ENCODE results near the gene PRRC2A.
"Not testable (repeated sequence)": the region's sequence is repeated elsewhere in the genome, so short reads cannot be mapped to it uniquely, and the experiment has no call there.

Gene PRRC2A

GRCh38 chr6:31586008-31586407 lies 34.5 kb upstream of the PRRC2A start, which contains the start of gene LST1:
TSS of gene LST1 (plus strand) at chr6:31586277. CDS start at chr6:31587300, 1,023 bp downstream.
- DNase-seq: no peak

- no peak for DNase-seq
These were observed 33.8 kb upstream of the PRRC2A start for GRCh38 chr6:31586599-31587281.

- DNase-seq: no peak
These were observed 32.4 kb upstream of the PRRC2A start for GRCh38 chr6:31587791-31588777.

- no peak for DNase-seq
These were observed 31.5 kb upstream of the PRRC2A start for GRCh38 chr6:31588871-31589650.

GRCh38 chr6:31590691-31591090 lies 29.8 kb upstream of the PRRC2A start:
- not testable (repeated sequence) for DNase-seq

GRCh38 chr6:31592396-31592771 lies 28.1 kb upstream of the PRRC2A start:
- DNase-seq: no peak

- peak; percentile 9 for DNase-seq
These were observed 23.5 kb upstream of the PRRC2A start for GRCh38 chr6:31597006-31597405.

- DNase-seq: no peak
These were observed 13.2 kb upstream of the PRRC2A start for GRCh38 chr6:31607317-31607716.

- peak; percentile 22 for DNase-seq
These were observed 10.8 kb upstream of the PRRC2A start for GRCh38 chr6:31609519-31610406.

- no peak for DNase-seq
These were observed 9.5 kb upstream of the PRRC2A start for GRCh38 chr6:31610968-31611367.

- DNase-seq: no peak
These were observed 6.4 kb upstream of the PRRC2A start for GRCh38 chr6:31614075-31614619.

GRCh38 chr6:31614684-31615578 lies 5.6 kb upstream of the PRRC2A start, which contains the start of gene AIF1:
TSS of gene AIF1 (plus strand) at chr6:31615234. CDS start at chr6:31615330, 96 bp downstream.
- DNase-seq: no peak

GRCh38 chr6:31615748-31616147 lies 4.8 kb upstream of the PRRC2A start:
- DNase-seq: no peak

GRCh38 chr6:31617010-31617409 lies 3.5 kb upstream of the PRRC2A start:
- DNase-seq: no peak

- peak; percentile 99 for DNase-seq
These were observed 520 bp upstream of the PRRC2A start for GRCh38 chr6:31619805-31620585.

- no peak for DNase-seq
These were observed 915 bp downstream of the PRRC2A start for GRCh38 chr6:31621320-31621939.

GRCh38 chr6:31621991-31622390 lies 1.5 kb downstream of the PRRC2A start:
- DNase-seq: no peak

- DNase-seq: no peak
These were observed 2.2 kb downstream of the PRRC2A start for GRCh38 chr6:31622684-31623091.

GRCh38 chr6:31624070-31624469 lies 3.6 kb downstream of the PRRC2A start:
- DNase-seq: no peak
